ENCODE data around the gene ADAT1.

DNA sequence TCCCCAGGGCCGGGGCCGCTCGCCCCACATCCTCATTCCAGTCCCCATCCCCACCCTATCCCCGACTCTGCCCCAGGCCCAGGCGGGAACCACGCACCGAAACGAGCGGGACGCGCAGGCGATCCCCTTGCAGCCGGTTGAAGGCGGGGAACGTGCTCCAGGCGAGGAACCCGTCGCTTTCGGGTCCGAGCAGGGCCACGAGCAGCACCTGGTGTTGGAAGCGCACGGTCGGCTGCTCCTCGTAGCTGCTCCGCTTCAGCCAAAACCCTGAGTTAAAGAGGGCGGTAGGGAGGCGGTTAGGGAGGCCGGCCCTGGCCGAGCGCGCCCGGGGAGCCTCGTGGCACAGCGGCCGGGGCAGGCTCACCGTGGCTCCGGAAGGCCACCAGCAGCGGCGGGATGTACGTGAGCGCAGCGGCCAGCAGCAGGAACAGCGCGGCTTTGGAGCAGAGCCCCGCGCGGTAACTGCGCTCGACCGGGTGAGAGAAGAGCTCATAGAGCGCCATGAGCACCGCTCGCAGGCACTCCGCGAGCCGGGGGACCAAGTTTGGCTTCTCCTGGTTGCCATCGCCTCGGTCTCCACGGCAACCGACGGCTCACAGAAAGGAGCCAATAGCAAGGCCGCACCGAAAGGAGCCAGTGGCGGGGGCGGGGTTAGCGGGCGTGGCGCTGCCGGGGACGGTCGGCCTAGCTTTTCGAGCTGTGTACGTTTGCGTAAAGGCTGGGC, 67.2 kb downstream of the ADAT1 start, which contains the start of gene TMEM231:
- TF ChIP-seq, protein P1, sequence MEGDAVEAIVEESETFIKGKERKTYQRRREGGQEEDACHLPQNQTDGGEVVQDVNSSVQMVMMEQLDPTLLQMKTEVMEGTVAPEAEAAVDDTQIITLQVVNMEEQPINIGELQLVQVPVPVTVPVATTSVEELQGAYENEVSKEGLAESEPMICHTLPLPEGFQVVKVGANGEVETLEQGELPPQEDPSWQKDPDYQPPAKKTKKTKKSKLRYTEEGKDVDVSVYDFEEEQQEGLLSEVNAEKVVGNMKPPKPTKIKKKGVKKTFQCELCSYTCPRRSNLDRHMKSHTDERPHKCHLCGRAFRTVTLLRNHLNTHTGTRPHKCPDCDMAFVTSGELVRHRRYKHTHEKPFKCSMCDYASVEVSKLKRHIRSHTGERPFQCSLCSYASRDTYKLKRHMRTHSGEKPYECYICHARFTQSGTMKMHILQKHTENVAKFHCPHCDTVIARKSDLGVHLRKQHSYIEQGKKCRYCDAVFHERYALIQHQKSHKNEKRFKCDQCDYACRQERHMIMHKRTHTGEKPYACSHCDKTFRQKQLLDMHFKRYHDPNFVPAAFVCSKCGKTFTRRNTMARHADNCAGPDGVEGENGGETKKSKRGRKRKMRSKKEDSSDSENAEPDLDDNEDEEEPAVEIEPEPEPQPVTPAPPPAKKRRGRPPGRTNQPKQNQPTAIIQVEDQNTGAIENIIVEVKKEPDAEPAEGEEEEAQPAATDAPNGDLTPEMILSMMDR (IDR thresholded peaks at IDR 0.05 in 8 of 11, conservative IDR thresholded peaks at IDR 0.05 in 3 of 11) = peak in 2 of 11 experiments; percentile 7 to 32
- TF ChIP-seq POLR2AphosphoS5 (IDR thresholded peaks at IDR 0.05) (peak; percentile 74 to 85 (median 83)), POLR2A (IDR thresholded peaks at IDR 0.05) (no peak)

Measured in spleen (tissue), 7 donors.